T-helper 17 cell (primary cell): ENCODE results near the gene DUSP22. TPM values are rescaled to one million over a fixed set of nuclear protein-coding genes. Genes with fewer than 3 reads are reported as not detected.
A peak's percentile ranks its signal among the peaks of the same experiment; 100 is the strongest.

ENCODE experiments used
- ATAC-seq: fragments of 150-1000 bp; cut with Tn5 transposase; 2 replicates; pipeline ENCODE4 v1.10.0; 2021; ENCODE audit warnings: mild to moderate bottlenecking, moderate library complexity
- DNase-seq, 3 donors: peaks; one replicate each; pipeline versions ENCODE4 v3.0.0 to v3.0.0-alpha.2; 2020 to 2021
- H3K9me3 ChIP-seq: one replicate; pipeline ENCODE4 v1.7.0; 2013; ENCODE audit warnings: low read length, mild to moderate bottlenecking; ENCODE audit not compliant: control insufficient read depth, poor library complexity, severe bottlenecking
- H3K27ac Mint-ChIP-seq: one replicate; pipeline ENCODE4 v1.8.0; 2022; ENCODE audit warnings: mild to moderate bottlenecking, moderate library complexity, mixed read lengths
- H3K27me3 Mint-ChIP-seq: one replicate; pipeline ENCODE4 v1.8.0; 2022; ENCODE audit warnings: mixed read lengths
- H3K36me3 Mint-ChIP-seq: one replicate; pipeline ENCODE4 v1.8.0; 2022; ENCODE audit warnings: low read depth, mixed read lengths
- H3K4me1 Mint-ChIP-seq: one replicate; pipeline ENCODE4 v1.8.0; 2022; ENCODE audit warnings: mild to moderate bottlenecking, mixed read lengths
- H3K4me3 Mint-ChIP-seq: one replicate; pipeline ENCODE4 v1.8.0; 2022; ENCODE audit warnings: mild to moderate bottlenecking, moderate library complexity, mixed read lengths
- total RNA-seq, 4 donors: library from RNA in 2 of 4; stranded (reverse) in 2 of 4; gene quantifications; one replicate each; pipeline ENCODE4 v1.2.3 and lab custom pipeline; 2022 to 2026

DUSP22 gene
- total RNA-seq, 2 donors from 2014 or later = 26.9 to 38.1 TPM

DNA sequence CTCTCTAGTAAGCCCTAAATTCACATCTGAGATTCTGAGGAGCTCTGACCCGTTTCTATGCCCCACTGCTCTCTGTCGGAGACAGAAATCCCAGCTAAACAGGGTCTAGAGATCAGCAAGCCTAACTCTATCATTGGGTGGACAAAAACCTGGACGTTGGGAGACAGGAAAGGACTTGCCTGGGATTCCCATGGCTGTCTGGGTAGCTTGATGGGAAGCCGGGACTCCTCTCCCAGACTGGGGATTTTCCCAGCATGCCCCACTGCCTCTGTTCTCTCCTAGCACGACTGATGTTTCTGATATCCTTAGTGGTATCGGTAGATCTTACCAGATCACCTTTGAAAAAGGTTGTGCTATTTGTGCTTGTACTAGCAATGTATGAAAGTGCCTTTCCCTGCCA is 22.9 kb downstream of the DUSP22 start:
- Mint-ChIP-seq H3K27ac (no peak overlapping the region), H3K4me3 (no peak overlapping the region), H3K36me3 (no peaks in the 10 kb centered on the region), H3K4me1 (peaks cover 20% of the 10 kb centered on the region), H3K27me3 (no peaks in the 10 kb centered on the region)
- ATAC-seq = no peak
- no peaks in the 10 kb centered on the region for H3K9me3 ChIP-seq
- no peak for DNase-seq

DNA sequence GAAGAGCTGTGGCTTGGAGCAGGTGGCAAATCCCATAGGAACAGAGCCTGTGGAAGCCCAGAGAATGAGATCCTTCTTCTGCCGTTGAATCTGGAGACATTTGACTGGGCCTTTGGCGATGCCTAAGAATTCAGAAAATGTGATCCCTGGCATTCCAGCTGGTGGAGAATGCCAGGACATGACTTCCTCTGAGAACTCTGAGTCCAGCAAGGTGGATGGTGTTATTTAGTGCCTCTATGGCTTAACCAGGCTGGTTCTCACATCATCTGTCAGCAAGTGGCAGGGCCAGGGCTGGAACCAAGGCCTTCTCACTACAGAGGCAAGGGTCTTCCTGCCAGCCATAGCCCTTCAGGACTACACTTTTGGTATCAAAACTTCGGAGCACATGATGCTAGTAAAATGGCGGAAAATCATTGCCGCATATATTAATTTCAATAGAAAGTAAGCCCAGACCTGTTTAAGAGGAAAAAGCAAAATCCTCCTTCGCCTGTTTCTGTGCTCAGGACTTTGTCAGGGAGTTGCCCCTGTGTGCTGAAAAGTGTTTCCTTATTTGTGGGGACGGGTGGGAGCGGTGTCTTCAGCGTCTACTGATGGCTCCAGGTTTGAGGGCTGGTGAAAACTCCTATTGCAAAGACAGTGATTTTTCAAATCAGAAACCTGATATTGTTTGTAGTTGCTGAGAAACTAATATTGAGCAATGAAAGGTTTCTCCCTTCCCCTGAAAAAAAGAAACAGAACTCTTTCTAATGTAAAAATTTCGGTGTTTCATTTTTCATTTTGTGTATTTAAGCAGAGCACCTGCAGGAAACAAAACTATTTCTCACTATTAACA is 23.9 kb downstream of the DUSP22 start:
- H3K27me3 Mint-ChIP-seq = no peaks in the 10 kb centered on the region
- H3K36me3 Mint-ChIP-seq = no peaks in the 10 kb centered on the region
- peaks cover 20% of the 10 kb centered on the region for H3K4me1 Mint-ChIP-seq
- no peaks in the 10 kb centered on the region for H3K9me3 ChIP-seq
- H3K27ac Mint-ChIP-seq = no peak overlapping the region
- no peak for DNase-seq
- H3K4me3 Mint-ChIP-seq = no peak overlapping the region
- no peak for ATAC-seq

- DNase-seq (no peak), ATAC-seq (no peak)
- no peaks in the 10 kb centered on the region for H3K27me3 Mint-ChIP-seq
- H3K36me3 Mint-ChIP-seq = no peaks in the 10 kb centered on the region
- no peaks in the 10 kb centered on the region for H3K9me3 ChIP-seq
- H3K4me1 Mint-ChIP-seq = peaks cover 20% of the 10 kb centered on the region
- H3K4me3 Mint-ChIP-seq = no peak overlapping the region
- no peak overlapping the region for H3K27ac Mint-ChIP-seq
Measured at GRCh38 chr6:316753-317038, 24.4 kb downstream of the DUSP22 start.

DNA sequence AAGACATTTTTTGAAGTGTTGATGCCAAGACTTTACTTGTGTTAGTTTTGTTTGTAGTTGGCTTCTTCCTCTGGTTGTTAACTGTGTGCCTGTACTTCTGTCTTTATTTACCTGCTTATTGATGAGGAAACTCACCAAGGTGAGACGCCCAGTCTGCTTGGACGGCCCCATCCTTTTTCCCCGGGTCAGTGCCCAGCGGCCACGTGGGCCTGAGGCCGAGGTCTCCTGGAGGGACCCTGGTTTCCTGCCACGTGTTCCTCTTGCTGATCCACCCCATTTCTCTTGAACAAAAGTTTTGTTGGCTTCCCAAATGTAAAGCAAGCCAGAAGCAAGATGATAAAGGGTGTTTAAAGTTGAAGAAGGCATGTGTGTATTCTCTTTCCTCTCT is 24.8 kb downstream of the DUSP22 start:
- Mint-ChIP-seq H3K4me1 (peaks cover 20% of the 10 kb centered on the region), H3K4me3 (no peak overlapping the region), H3K27me3 (no peaks in the 10 kb centered on the region), H3K27ac (no peak overlapping the region), H3K36me3 (no peaks in the 10 kb centered on the region)
- DNase-seq = no peak
- no peaks in the 10 kb centered on the region for H3K9me3 ChIP-seq
- no peak for ATAC-seq

- no peak for DNase-seq
- no peak overlapping the region for H3K27ac Mint-ChIP-seq
- H3K4me3 Mint-ChIP-seq = no peak overlapping the region
- H3K9me3 ChIP-seq = no peaks in the 10 kb centered on the region
- H3K27me3 Mint-ChIP-seq = no peaks in the 10 kb centered on the region
- H3K36me3 Mint-ChIP-seq = no peaks in the 10 kb centered on the region
- no peak for ATAC-seq
- H3K4me1 Mint-ChIP-seq = peaks cover 17% of the 10 kb centered on the region
Measured at GRCh38 chr6:317448-318144, 25.3 kb downstream of the DUSP22 start.

- Mint-ChIP-seq H3K36me3 (no peaks in the 10 kb centered on the region), H3K4me1 (peaks cover 11% of the 10 kb centered on the region), H3K4me3 (no peak overlapping the region), H3K27me3 (no peaks in the 10 kb centered on the region), H3K27ac (no peak overlapping the region)
- no peak for ATAC-seq
- no peak for DNase-seq
- no peaks in the 10 kb centered on the region for H3K9me3 ChIP-seq
Measured at GRCh38 chr6:318243-318890, 26.1 kb downstream of the DUSP22 start.

- ATAC-seq (peak; percentile 20), DNase-seq (no peak)
- Mint-ChIP-seq H3K4me3 (no peak overlapping the region), H3K27ac (no peak overlapping the region), H3K36me3 (no peaks in the 10 kb centered on the region), H3K27me3 (no peaks in the 10 kb centered on the region), H3K4me1 (peaks cover 10% of the 10 kb centered on the region)
- H3K9me3 ChIP-seq = no peaks in the 10 kb centered on the region
Measured at GRCh38 chr6:319177-320131, 27.2 kb downstream of the DUSP22 start.

DNA sequence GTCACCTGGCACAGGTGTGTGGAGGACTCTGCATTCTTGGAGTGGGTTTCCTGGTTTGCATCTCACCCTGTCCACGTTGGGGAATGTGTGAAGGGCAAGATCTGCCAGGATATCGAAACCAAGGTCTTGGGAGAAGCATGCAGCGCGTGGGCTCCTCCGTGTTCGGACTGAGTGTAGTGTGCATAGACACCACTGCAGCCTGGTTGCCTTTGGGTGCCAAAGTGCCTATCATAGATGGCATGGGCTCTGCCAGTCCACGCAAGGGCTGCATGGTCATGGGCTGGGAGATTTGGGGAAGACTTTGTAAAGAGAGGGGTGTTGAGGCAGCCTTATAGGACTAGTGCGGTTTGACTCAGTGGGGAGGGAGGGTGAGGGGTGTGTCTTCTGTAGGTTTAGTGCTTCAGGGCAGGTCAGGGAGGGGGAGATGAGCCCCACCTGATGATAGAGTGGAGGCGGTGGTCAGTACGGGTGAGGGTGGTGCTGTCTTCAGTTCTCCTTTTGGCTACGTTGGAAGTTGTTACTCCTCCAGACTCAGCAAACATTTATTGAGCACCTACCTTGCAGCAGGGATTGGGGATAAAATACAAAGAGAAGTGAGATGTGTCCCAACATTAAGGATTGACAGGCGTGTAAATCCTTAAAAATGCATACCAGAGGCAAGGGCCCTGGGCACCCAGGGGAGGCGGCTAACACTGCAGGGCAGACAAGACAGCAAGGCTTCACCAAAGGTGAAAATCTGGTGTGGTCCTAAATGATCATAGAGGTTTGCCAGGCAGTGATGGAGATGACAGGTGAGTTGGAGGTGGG is 28.3 kb downstream of the DUSP22 start:
- no peak overlapping the region for H3K27ac Mint-ChIP-seq
- ATAC-seq = no peak
- no peaks in the 10 kb centered on the region for H3K36me3 Mint-ChIP-seq
- no peak overlapping the region for H3K4me3 Mint-ChIP-seq
- no peaks in the 10 kb centered on the region for H3K9me3 ChIP-seq
- peak in 1 of 3 donors; percentile 6 for DNase-seq
- H3K4me1 Mint-ChIP-seq = peaks cover 10% of the 10 kb centered on the region
- no peaks in the 10 kb centered on the region for H3K27me3 Mint-ChIP-seq

DNA sequence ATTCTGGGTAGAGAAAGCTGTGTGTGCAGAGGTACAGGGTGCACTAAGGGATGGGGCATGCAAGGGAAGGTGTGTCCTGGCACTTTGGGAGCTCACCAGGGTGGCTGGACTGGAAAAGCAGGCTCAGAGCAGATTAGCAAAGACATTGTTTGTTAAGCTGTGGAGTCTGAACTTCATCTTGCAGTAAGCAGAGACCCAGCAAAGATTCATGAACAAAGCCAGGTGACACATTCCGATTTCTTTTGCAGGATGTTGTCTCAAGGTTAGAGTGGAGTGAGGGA is 28.8 kb downstream of the DUSP22 start:
- no peak overlapping the region for H3K27ac Mint-ChIP-seq
- H3K9me3 ChIP-seq = no peaks in the 10 kb centered on the region
- peaks cover 10% of the 10 kb centered on the region for H3K4me1 Mint-ChIP-seq
- DNase-seq (peak in 1 of 3 donors; percentile 4), ATAC-seq (no peak)
- H3K27me3 Mint-ChIP-seq = no peaks in the 10 kb centered on the region
- H3K4me3 Mint-ChIP-seq = no peak overlapping the region
- peaks cover 2% of the 10 kb centered on the region for H3K36me3 Mint-ChIP-seq

GRCh38 chr6:321536-322258 is 29.4 kb downstream of the DUSP22 start:
- H3K9me3 ChIP-seq = no peaks in the 10 kb centered on the region
- H3K36me3 Mint-ChIP-seq = peaks cover 2% of the 10 kb centered on the region
- no peaks in the 10 kb centered on the region for H3K27me3 Mint-ChIP-seq
- no peak overlapping the region for H3K27ac Mint-ChIP-seq
- H3K4me3 Mint-ChIP-seq = no peak overlapping the region
- peaks cover 10% of the 10 kb centered on the region for H3K4me1 Mint-ChIP-seq
- ATAC-seq (no peak), DNase-seq (peak in 1 of 3 donors; percentile 2)

DNA sequence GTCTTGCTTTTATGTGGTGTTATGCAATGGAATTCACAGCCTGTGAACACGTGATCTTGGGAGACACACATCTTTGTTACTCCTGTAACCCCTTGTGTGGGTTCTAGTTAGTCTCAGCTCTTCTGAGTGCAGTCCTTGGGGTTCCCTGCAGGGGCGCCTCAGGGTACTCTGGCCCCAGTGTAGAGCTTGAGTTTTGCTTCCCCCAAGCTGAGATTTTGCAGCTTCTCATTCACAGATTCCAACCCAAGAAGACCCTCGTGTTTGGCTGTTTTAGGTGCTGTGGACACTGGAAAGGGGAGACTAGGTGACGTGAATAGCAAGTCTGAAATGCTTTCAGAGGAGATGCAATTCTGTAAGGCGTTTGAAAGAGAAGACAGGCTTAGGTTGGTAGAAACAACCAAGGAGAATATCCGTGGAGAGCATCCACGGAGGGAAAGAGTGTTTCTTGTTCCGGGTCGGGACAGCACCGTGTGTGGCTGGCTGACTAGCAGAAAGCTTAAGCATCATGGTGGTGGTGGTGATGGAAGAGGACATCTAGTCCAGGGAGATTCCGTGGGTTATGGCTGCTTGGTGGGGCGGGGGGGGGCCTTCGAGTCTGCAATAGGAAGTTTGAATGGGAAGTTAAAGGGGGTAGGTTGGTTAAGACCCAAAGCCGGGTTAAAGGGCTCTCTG is 30.1 kb downstream of the DUSP22 start:
- no peaks in the 10 kb centered on the region for H3K9me3 ChIP-seq
- peak in 1 of 3 donors; percentile 0 for DNase-seq
- Mint-ChIP-seq H3K27ac (no peak overlapping the region), H3K27me3 (no peaks in the 10 kb centered on the region), H3K4me1 (peaks cover 10% of the 10 kb centered on the region), H3K4me3 (no peak overlapping the region), H3K36me3 (peaks cover 2% of the 10 kb centered on the region)
- no peak for ATAC-seq
